HG02870 (cell line): Measurements from ENCODE around the gene IGFBP2.

ENCODE experiments used
- ATAC-seq: cut with Tn5 transposase; IDR thresholded peaks from one replicate; pipeline ENCODE4 v1.9.1; 2021; ENCODE audit warnings: mild to moderate bottlenecking, moderate library complexity; ENCODE audit not compliant: unreplicated experiment

IGFBP2 gene

GRCh38 chr2:216680951-216681629 is 47.9 kb downstream of the IGFBP2 start:
- no peak for ATAC-seq

- no peak for ATAC-seq
Observed at GRCh38 chr2:216681683-216682082, 48.5 kb downstream of the IGFBP2 start.

- no peak for ATAC-seq
Observed at GRCh38 chr2:216683846-216684245, 50.6 kb downstream of the IGFBP2 start.

GRCh38 chr2:216685327-216685875 is 52.2 kb downstream of the IGFBP2 start:
- no peak for ATAC-seq

- ATAC-seq = no peak
Observed at GRCh38 chr2:216687111-216687510, 53.9 kb downstream of the IGFBP2 start.

GRCh38 chr2:216687646-216688045 is 54.4 kb downstream of the IGFBP2 start:
- no peak for ATAC-seq

- ATAC-seq = no peak
Observed at GRCh38 chr2:216688731-216689340, 55.6 kb downstream of the IGFBP2 start.

- ATAC-seq = no peak
Observed at GRCh38 chr2:216689397-216689796, 56.2 kb downstream of the IGFBP2 start.

GRCh38 chr2:216690456-216690852 is 57.2 kb downstream of the IGFBP2 start:
- no peak for ATAC-seq

- ATAC-seq = no peak
Observed at GRCh38 chr2:216690853-216691741, 57.9 kb downstream of the IGFBP2 start.

- ATAC-seq = no peak
Observed at GRCh38 chr2:216692636-216693413, 59.6 kb downstream of the IGFBP2 start.

GRCh38 chr2:216693414-216694080 is 60.3 kb downstream of the IGFBP2 start:
- ATAC-seq = no peak

- ATAC-seq = no peak
Observed at GRCh38 chr2:216694082-216694825, 61.0 kb downstream of the IGFBP2 start.

GRCh38 chr2:216694826-216695217 is 61.6 kb downstream of the IGFBP2 start:
- no peak for ATAC-seq

GRCh38 chr2:216695401-216695821 is 62.2 kb downstream of the IGFBP2 start, which contains the start of gene IGFBP5:
Gene IGFBP5, minus strand, starts transcription at chr2:216695549. Its CDS starts 774 bp downstream, at chr2:216694775.
- ATAC-seq = no peak

GRCh38 chr2:216696321-216696720 is 63.1 kb downstream of the IGFBP2 start:
- ATAC-seq = no peak

- ATAC-seq = no peak
Observed at GRCh38 chr2:216696751-216697560, 63.7 kb downstream of the IGFBP2 start.

- ATAC-seq = no peak
Observed at GRCh38 chr2:216698293-216698692, 65.1 kb downstream of the IGFBP2 start.
